HUES64 (cell line): Measurements from ENCODE around the gene BSX. TPM values are rescaled to one million over a fixed set of nuclear protein-coding genes. Genes with fewer than 3 reads are reported as not detected.

Source experiments
- H3K27ac ChIP-seq: 2 replicates; pipeline ENCODE4 v1.7.0; 2013; ENCODE audit warnings: low read depth, low read length, inconsistent platforms
- H3K27me3 ChIP-seq: 2 replicates; pipeline ENCODE4 v1.6.1; 2013; ENCODE audit warnings: mild to moderate bottlenecking, low read length; ENCODE audit not compliant: insufficient read depth
- H3K36me3 ChIP-seq: 2 replicates; pipeline ENCODE4 v1.6.1; 2013; ENCODE audit warnings: mild to moderate bottlenecking, low read length; ENCODE audit not compliant: insufficient read depth
- H3K4me1 ChIP-seq: 2 replicates; pipeline ENCODE4 v1.6.1; 2013; ENCODE audit warnings: mild to moderate bottlenecking, low read length, moderate library complexity; ENCODE audit not compliant: insufficient read depth
- H3K4me3 ChIP-seq: 2 replicates; pipeline ENCODE4 v1.5.1; 2013; ENCODE audit warnings: mild to moderate bottlenecking, low read length, moderate library complexity
- H3K9ac ChIP-seq: 2 replicates; pipeline ENCODE4 v1.6.1; 2013; ENCODE audit warnings: mild to moderate bottlenecking, low read depth, low read length
- H3K9me3 ChIP-seq: 2 replicates; pipeline ENCODE4 v1.6.1; 2013; ENCODE audit warnings: low read depth, low read length; ENCODE audit not compliant: insufficient read depth
- WGBS: fragments of 150-250, 120-280 bp; methylation state at CpG from one replicate; pipeline ENCODE4 v1.1.7; 2013; ENCODE audit warnings: missing lambda C conversion rate; 5-methylcytosine and 5-hydroxymethylcytosine counted together
- polyA plus RNA-seq, 2 experiments: library from polyadenylated mRNA; stranded (reverse); fragments of 50-300 nt; gene quantifications; one replicate each; pipeline ENCODE4 v1.2.3, GENCODE V29; 2013

The BSX gene
- not detected for polyA plus RNA-seq (2013, experiment 1 of 2)
- not detected for polyA plus RNA-seq (2013, experiment 2 of 2)

- 10% methylated on average over 35 of the region's 35 CpGs for WGBS
- Histone ChIP-seq H3K27me3 (peaks cover 100% of the 10 kb centered on the region), H3K27ac (no peak within 1 kb of the TSS), H3K4me3 (0 out of 2 replicates have a peak within 1 kb of the TSS, but pooled peaks have one; percentile 26), H3K4me1 (peaks cover 20% of the 10 kb centered on the region), H3K9ac (0 out of 2 replicates have a peak within 1 kb of the TSS, but pooled peaks have one; percentile 10), H3K36me3 (no peaks in the 10 kb centered on the region), H3K9me3 (no peaks in the 10 kb centered on the region)
Observed at GRCh38 chr11:122981388-122982264, at the start of gene BSX. Gene BSX, minus strand, starts transcription at chr11:122981834. Its CDS starts 163 bp downstream, at chr11:122981671.

GRCh38 chr11:123030517-123030916 is 48.9 kb upstream of the BSX start:
- Histone ChIP-seq H3K4me1 (no peaks in the 10 kb centered on the region), H3K27ac (no peak overlapping the region), H3K36me3 (no peaks in the 10 kb centered on the region), H3K4me3 (no peak overlapping the region), H3K9me3 (no peaks in the 10 kb centered on the region), H3K9ac (no peak overlapping the region), H3K27me3 (no peaks in the 10 kb centered on the region; the same call in 1 of the 2 replicates)
- WGBS: 70% methylated on average over 4 of the region's 4 CpGs

GRCh38 chr11:123020968-123021367 is 39.3 kb upstream of the BSX start:
- no peaks in the 10 kb centered on the region for H3K36me3 ChIP-seq
- WGBS: 53% methylated on average over 2 of the region's 2 CpGs
- H3K4me3 ChIP-seq: no peak overlapping the region
- no peak overlapping the region for H3K27ac ChIP-seq
- no peaks in the 10 kb centered on the region for H3K4me1 ChIP-seq
- no peaks in the 10 kb centered on the region for H3K27me3 ChIP-seq
- H3K9me3 ChIP-seq: no peaks in the 10 kb centered on the region
- no peak overlapping the region for H3K9ac ChIP-seq

DNA sequence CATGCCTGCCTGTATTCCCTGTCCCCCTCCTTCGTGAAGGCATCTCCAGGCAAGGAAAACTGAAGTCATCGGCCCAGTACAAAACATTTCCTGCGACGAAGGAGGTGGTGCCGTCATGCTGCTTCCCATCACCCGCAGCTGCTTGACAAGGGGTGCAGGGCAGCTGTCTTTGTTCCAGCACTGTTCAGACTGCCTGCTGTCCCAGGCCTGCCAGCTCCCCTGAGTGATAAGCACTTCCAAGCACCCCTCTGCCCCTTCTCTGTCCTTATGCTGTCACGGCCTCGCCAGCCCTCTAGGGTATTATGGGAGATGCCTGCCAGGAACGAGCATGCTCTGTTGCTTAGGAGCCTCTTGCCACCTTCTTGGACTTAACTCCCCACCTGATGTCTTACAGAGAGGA is 37.1 kb upstream of the BSX start:
- Histone ChIP-seq H3K36me3 (no peaks in the 10 kb centered on the region), H3K4me3 (no peak overlapping the region), H3K9me3 (no peaks in the 10 kb centered on the region), H3K4me1 (no peaks in the 10 kb centered on the region), H3K9ac (no peak overlapping the region), H3K27ac (no peak overlapping the region), H3K27me3 (no peaks in the 10 kb centered on the region)
- 94% methylated on average over 9 of the region's 9 CpGs for WGBS

- H3K4me1 ChIP-seq: peaks cover 7% of the 10 kb centered on the region
Observed at GRCh38 chr11:123011510-123011909, 29.9 kb upstream of the BSX start.

DNA sequence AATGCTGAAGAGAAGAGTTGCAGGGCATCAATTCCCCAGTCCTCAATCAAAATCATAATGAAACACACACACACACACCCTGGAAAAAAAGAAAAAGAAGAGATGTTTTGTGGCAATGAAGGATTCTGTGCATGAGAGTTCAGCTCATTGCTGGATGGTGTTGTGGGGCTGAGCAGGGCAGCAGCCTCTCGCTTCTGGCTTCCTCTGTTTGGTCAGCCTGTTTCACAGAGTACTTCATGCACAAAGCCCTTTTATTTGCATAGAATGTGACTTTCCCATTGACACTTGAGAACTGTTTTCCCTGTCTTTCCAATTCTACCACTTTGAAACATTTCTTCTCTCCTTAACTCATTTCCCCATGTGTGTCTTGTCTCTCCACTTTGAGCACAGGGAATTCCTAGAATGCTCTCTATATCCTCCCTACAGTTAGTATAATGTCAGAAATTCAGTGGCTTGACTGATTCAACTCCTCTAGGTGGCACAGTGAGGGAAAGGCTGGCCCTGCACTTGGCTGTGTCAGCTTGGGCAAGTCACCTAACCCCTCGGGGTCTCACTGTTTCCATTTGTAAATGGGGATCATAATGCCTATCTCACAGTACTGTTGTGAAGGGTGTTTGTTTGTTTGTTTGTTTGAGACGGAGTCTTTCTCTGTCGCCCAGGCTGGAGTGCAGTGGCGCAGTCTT is 25.4 kb upstream of the BSX start:
- H3K27ac ChIP-seq: no peak overlapping the region
- H3K4me3 ChIP-seq: no peak overlapping the region
- H3K4me1 ChIP-seq: peaks cover 9% of the 10 kb centered on the region
- 71% methylated on average over 5 of the region's 5 CpGs for WGBS
- H3K9me3 ChIP-seq: no peaks in the 10 kb centered on the region
- 0 out of 2 replicates have a peak, but pooled peaks cover 3% of the 10 kb centered on the region for H3K27me3 ChIP-seq
- H3K36me3 ChIP-seq: no peaks in the 10 kb centered on the region
- H3K9ac ChIP-seq: no peak overlapping the region

More at GRCh38 chr11:123011510-123011909, 29.9 kb upstream of the BSX start:
- no peaks in the 10 kb centered on the region for H3K9me3 ChIP-seq
- no peak overlapping the region for H3K9ac ChIP-seq
- H3K27ac ChIP-seq: no peak overlapping the region
- no peak overlapping the region for H3K4me3 ChIP-seq
- 79% methylated on average over 4 of the region's 4 CpGs for WGBS
- H3K27me3 ChIP-seq: no peaks in the 10 kb centered on the region
- no peaks in the 10 kb centered on the region for H3K36me3 ChIP-seq

DNA sequence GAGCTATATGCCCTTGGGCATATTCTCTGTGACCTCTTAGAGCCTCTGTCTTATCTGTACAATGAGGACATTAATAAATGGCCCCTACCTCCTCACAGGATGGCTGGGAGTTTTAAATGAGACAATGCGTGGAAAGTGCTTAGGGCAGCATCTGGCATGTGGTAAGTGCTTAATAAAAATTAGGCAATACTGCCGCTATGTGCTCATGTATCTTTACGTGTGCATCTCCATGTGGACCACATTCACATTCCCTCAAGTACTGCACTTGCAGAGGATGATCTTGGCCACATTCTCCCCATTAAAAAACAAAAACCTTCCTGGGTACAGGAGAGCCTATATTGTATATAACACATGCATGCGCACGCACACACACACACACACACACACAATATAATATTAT is 19.1 kb upstream of the BSX start:
- Histone ChIP-seq H3K9ac (no peak overlapping the region), H3K9me3 (no peaks in the 10 kb centered on the region), H3K36me3 (no peaks in the 10 kb centered on the region), H3K27ac (no peak overlapping the region), H3K27me3 (0 out of 2 replicates have a peak, but pooled peaks cover 3% of the 10 kb centered on the region), H3K4me1 (peaks cover 5% of the 10 kb centered on the region; the same call in 1 of the 2 replicates), H3K4me3 (no peak overlapping the region)
- over 99% methylated on average over 5 of the region's 5 CpGs for WGBS

GRCh38 chr11:122998727-122999366 is 17.2 kb upstream of the BSX start:
- Histone ChIP-seq H3K27ac (no peak overlapping the region), H3K4me1 (peaks cover 5% of the 10 kb centered on the region; the same call in 1 of the 2 replicates), H3K4me3 (no peak overlapping the region), H3K9ac (no peak overlapping the region), H3K27me3 (0 out of 2 replicates have a peak, but pooled peaks cover 3% of the 10 kb centered on the region), H3K9me3 (no peaks in the 10 kb centered on the region), H3K36me3 (no peaks in the 10 kb centered on the region)
- WGBS: 47% methylated on average over 14 of the region's 14 CpGs

- Histone ChIP-seq H3K27me3 (no peaks in the 10 kb centered on the region), H3K4me3 (no peak overlapping the region), H3K9ac (no peak overlapping the region), H3K27ac (no peak overlapping the region), H3K4me1 (peaks cover 5% of the 10 kb centered on the region; the same call in 1 of the 2 replicates), H3K36me3 (no peaks in the 10 kb centered on the region), H3K9me3 (no peaks in the 10 kb centered on the region)
- 85% methylated on average over 3 of the region's 3 CpGs for WGBS
Observed at GRCh38 chr11:122995526-122995925, 13.9 kb upstream of the BSX start.

DNA sequence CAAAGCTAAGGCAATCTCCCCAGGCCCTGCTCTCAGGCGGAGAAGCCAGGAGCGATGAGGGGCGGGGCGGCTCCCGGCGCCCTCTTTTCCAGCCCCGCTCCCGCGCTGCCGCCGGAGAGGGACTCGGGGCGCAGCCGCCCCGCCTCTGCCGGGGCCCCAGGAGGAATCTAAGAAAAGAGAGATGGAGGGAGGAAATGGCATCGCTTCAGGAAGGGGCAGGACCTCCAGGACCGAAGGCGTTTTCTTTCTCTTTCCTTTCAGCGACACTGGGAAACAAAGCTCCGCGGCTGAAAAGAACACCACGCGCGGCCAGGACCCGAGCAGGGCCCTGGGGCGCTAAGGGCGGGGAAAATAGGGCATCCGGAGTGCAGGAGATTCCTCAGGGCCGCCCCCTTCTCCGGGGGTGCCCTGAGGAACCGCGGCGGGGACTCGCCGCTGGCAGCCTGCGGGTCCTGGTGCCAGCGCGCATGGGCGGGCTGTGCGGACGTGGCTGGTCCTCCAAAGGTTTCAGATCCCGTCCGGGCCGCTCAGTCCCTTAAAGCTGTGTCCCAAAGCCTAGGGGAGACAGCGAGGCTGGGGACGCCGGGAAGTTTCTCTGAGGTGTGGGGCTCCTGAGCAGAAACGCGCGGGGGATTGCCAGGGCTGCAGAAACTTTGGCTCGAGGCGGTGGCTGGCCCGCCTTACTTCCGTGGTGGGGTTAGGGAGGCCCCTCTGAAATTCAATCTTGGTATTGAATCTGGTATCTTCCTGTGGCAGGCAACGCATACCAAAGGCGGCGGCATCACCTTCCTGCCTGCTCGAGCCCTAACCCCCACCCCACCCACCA is 2.8 kb upstream of the BSX start:
- Histone ChIP-seq H3K4me1 (peaks cover 15% of the 10 kb centered on the region; the same call in 1 of the 2 replicates), H3K36me3 (no peaks in the 10 kb centered on the region), H3K4me3 (peak overlapping the region; percentile 74), H3K9me3 (no peaks in the 10 kb centered on the region), H3K27me3 (peaks cover 92% of the 10 kb centered on the region), H3K9ac (peak overlapping the region; percentile 57), H3K27ac (no peak overlapping the region)
- under 1% methylated on average over 59 of the region's 59 CpGs for WGBS
